Left lung (tissue), 10 donors: ENCODE results near the gene TNF. TPM values are rescaled to one million over a fixed set of nuclear protein-coding genes. Genes with fewer than 3 reads are reported as not detected.

ENCODE experiments used
- ATAC-seq: fragments of 200-7000 bp; cut with Tn5 transposase; one replicate; pipeline ENCODE4 v1.9.1; 2020; ENCODE audit warnings: moderate library complexity
- DNase-seq, 4 donors: peaks; one replicate each; pipeline ENCODE4 v3.0.0-alpha.2; 2013 to 2020
- H3K27ac ChIP-seq, 2 donors: fragments of 200-600 bp; sonication (generic) in 1 of 2; one replicate each; pipeline versions ENCODE4 v1.5.0 to v1.8.0; 2020 to 2021
- H3K27me3 ChIP-seq, 2 donors: fragments of 200-600 bp; sonication (generic) in 1 of 2; one replicate each; pipeline versions ENCODE4 v1.5.0 to v1.8.0; 2020 to 2021
- H3K36me3 ChIP-seq, 2 donors: fragments of 200-600 bp; sonication (generic) in 1 of 2; one replicate each; pipeline versions ENCODE4 v1.5.0 to v1.8.0; 2020 to 2021
- H3K4me1 ChIP-seq, 2 donors: fragments of 200-600 bp; one replicate each; pipeline ENCODE4 v1.8.0; 2021
- H3K4me3 ChIP-seq, 2 donors: fragments of 200-600 bp; sonication (generic) in 1 of 2; one replicate each; pipeline versions ENCODE4 v1.5.0 to v1.8.0; 2020 to 2021; ENCODE audit warnings: mild to moderate bottlenecking in 1 of 2
- H3K9me3 ChIP-seq, 2 donors: fragments of 200-600 bp; sonication (generic) in 1 of 2; one replicate each; pipeline versions ENCODE4 v1.5.0 to v1.8.0; 2020 to 2021
- intact Hi-C, 2 donors: fragments of 100-400 bp; cut with DNase I; formaldehyde crosslinking; loops; one replicate each; pipeline versions ENCODE4 v1.11.2 to v1.14.2; 2022
- polyA plus RNA-seq, 6 donors: library from polyadenylated mRNA; unstranded; fragments of 120-200 nt; gene quantifications; one replicate each; pipeline ENCODE4 v1.2.1, GENCODE V29; 2013; ENCODE audit not compliant: insufficient read length in 6 of 6
- total RNA-seq, 2 donors: library from RNA; stranded (reverse); fragmentation: NEBNext Ultra II Directional; extraction: Animal tissue kit (Norgen Biotek cat#: 25700); gene quantifications; one replicate each; pipeline ENCODE4 v1.2.1, GENCODE V29; 2021
- TF ChIP-seq, protein P1 (sequence below), 2 donors: fragments of 200-600 bp; sonication (generic) in 1 of 2; IDR thresholded peaks; one replicate each; pipeline versions ENCODE4 v1.5.0 to v1.8.0; 2021; ENCODE audit warnings: antibody characterized with exemption in 2 of 2
- donor health status: DM: no; HTN: yes; CAD: no.
- donor health status: DM: no; HTN: no; CAD: no.

The TNF gene
- total and polyA plus RNA-seq, 8 donors = 0.19 to 10.4 (median 0.29) TPM; not detected in 1

DNA sequence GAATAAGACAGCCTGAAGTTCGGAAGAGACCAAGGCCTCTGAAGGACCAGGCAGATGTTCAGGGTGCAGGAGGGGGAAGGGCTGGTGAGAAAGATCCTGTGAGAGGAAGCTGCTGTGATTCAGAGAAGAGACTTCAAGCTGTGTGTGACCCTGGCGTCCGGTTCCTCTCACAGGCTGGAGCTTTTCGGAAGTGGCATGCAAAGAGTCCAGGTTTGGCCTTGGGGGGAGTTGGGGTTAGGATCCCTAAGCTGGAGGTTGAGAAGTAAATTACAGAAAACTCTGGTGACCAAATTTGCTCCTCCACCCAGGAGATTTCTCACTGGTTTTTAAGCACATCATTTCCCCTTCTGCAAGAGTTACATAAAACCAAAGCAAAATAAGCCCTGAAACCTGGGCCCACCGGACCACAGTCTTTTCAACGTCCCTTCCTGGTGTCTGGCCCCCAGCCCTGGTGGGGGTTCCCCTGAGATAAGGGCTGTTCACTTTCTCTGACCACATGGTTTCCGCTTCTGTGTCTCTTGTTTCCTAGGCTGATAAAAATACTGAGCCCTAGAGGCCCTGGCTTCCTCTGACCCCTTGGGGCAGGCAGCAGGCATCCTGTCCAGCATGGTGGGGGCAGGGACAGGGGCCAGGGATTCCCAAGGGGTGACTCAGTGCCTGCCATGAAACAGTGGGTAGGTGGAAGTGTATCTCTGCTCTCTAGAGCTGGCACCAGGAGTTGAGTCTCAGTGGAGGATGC lies 15.2 kb upstream of the TNF start:
- peak; percentile 72 for ATAC-seq
- intact Hi-C loops = no loop called here
- Histone ChIP-seq H3K4me3 (peak overlapping the region in 1 of 2 donors; percentile 26), H3K9me3 (no peaks in the 10 kb centered on the region), H3K27ac (peak overlapping the region; percentile 70 to 95), H3K36me3 (peaks cover 0 to 31% of the 10 kb centered on the region in 2 donors), H3K4me1 (peaks cover 7 to 78% of the 10 kb centered on the region in 2 donors), H3K27me3 (no peaks in the 10 kb centered on the region)
- TF ChIP-seq, protein P1, sequence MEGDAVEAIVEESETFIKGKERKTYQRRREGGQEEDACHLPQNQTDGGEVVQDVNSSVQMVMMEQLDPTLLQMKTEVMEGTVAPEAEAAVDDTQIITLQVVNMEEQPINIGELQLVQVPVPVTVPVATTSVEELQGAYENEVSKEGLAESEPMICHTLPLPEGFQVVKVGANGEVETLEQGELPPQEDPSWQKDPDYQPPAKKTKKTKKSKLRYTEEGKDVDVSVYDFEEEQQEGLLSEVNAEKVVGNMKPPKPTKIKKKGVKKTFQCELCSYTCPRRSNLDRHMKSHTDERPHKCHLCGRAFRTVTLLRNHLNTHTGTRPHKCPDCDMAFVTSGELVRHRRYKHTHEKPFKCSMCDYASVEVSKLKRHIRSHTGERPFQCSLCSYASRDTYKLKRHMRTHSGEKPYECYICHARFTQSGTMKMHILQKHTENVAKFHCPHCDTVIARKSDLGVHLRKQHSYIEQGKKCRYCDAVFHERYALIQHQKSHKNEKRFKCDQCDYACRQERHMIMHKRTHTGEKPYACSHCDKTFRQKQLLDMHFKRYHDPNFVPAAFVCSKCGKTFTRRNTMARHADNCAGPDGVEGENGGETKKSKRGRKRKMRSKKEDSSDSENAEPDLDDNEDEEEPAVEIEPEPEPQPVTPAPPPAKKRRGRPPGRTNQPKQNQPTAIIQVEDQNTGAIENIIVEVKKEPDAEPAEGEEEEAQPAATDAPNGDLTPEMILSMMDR (IDR thresholded peaks at IDR 0.05) = no peak
- DNase-seq = peak in 3 of 4 donors; percentile 46 to 89 (median 74)

DNA sequence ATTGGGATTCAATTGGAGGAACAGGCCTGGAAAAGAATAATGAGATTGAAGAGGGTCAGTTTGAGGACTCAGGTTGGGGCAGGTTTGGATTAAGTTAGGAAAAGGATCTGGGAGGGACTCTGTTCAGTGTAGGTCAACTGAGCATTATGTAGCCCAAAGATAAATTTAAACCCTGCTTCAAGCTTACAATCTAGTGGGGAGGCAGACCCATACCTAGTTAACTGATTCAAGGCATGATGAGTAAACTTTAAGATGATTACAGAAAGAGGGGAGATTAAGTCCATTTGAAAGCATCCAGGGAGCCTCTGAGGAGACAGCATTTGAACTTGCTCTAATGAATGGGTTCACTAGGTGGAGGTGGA lies 14.7 kb upstream of the TNF start:
- TF ChIP-seq, protein P1 (IDR thresholded peaks at IDR 0.05) = no peak
- DNase-seq = no peak
- peaks cover 7 to 78% of the 10 kb centered on the region in 2 donors for H3K4me1 ChIP-seq
- peak overlapping the region in 1 of 2 donors; percentile 95 for H3K27ac ChIP-seq
- H3K36me3 ChIP-seq = peaks cover 0 to 31% of the 10 kb centered on the region in 2 donors
- H3K27me3 ChIP-seq = peaks cover 0 to 3% of the 10 kb centered on the region in 2 donors
- intact Hi-C loops = no loop called here
- H3K4me3 ChIP-seq = no peak overlapping the region
- H3K9me3 ChIP-seq = no peaks in the 10 kb centered on the region
- ATAC-seq = no peak

DNA sequence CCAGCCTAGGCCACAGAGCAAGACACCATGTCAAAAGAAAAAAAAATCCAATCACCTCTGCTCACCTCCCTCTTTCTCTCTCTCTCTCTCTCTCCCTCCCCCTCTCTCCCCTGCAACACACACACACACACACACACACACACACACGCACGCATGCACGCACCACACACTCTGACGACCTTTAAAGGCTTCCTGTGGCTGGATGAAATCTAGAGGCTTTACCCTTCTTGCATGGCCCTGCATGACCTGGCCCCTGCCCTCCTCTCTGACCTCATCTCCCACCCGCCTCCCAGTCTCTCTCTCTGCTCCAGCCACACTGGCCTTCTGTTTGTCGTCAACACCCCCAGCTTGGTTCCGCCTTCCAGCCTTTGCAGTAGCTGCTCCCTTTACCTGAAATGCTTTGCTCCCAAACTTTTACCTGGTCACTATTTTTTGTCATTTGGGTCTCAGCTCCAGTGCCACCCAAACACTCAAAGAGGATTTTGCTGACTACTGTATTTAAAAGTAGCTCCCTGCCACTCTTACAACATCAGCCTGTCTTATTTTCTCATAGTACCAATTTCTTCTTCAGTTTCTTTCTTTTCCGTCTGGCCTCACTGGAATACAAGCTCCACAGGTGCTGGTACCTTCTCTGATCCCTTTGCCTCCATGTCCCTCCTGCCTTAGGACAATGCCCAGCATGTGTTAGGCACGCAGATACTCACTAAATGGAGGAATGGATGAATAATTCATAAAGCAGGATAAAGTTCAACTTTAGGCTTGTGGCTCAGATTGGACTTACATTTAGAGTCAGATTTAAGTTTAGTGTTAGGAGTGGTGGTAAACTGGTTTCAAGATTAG lies 7.6 kb upstream of the TNF start:
- Histone ChIP-seq H3K4me3 (no peak overlapping the region), H3K27ac (peak overlapping the region in 1 of 2 donors; percentile 70), H3K27me3 (peaks cover 0 to 18% of the 10 kb centered on the region in 2 donors), H3K9me3 (no peaks in the 10 kb centered on the region), H3K36me3 (no peaks in the 10 kb centered on the region), H3K4me1 (peaks cover 0 to 32% of the 10 kb centered on the region in 2 donors)
- TF ChIP-seq, protein P1 (IDR thresholded peaks at IDR 0.05) = no peak
- intact Hi-C loops = no loop called here
- ATAC-seq = no peak
- no peak for DNase-seq

DNA sequence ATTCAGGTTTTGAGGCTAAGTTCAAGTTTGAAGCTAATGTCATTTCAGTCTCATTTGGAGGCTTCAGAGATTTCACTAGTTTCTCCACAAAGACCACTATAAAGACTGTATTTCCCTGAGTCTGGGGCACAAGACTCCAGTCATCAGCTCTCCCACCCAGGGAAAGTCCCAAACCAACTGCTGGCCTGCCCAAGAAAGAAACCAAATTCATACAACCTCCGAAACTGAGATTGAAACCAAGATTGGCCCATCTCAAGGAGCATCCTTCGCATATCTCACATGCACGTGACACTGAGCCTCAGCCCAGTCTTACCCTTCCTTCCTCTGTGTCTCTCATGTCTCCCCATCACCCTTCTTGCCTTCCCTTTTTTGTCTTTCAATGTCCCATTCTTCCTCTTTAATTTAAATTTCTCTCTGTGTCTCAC lies 6.8 kb upstream of the TNF start:
- Histone ChIP-seq H3K36me3 (no peaks in the 10 kb centered on the region), H3K27ac (peak overlapping the region in 1 of 2 donors; percentile 70), H3K9me3 (no peaks in the 10 kb centered on the region), H3K4me1 (peaks cover 0 to 24% of the 10 kb centered on the region in 2 donors), H3K27me3 (peaks cover 0 to 18% of the 10 kb centered on the region in 2 donors), H3K4me3 (no peak overlapping the region)
- TF ChIP-seq, protein P1 (IDR thresholded peaks at IDR 0.05) = no peak
- DNase-seq (peak in 1 of 4 donors; percentile 56), ATAC-seq (peak; percentile 70)
- intact Hi-C loops = no loop called here
